Measurements from ENCODE around the gene SMAP1.
"Not testable (repeated sequence)": the region's sequence is repeated elsewhere in the genome, so short reads cannot be mapped to it uniquely, and the experiment has no call there.

Gene SMAP1

DNA sequence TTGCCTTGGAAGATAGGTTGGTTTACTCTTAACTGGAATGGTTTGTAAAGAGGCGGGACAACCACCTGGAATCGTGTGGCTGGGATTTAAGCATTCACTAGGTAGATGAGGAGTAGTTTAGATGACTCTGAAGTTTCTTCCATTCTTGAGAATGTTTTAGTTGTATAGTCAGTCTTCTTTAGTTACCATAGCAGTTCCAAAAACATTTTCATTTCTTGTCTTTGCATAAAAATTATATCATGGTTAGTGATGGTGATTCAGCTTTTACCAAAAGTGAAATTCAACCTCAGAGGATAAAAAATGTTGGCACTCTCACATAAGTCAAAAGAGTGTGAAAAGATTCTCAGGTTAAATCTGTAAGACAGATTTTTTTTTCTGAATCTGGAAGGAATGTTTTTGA is 70.3 kb downstream of the SMAP1 start:
- Mint-ChIP-seq H3K36me3 (peaks cover 70% of the 10 kb centered on the region), H3K9me3 (peaks cover 6% of the 10 kb centered on the region), H3K4me3 (no peak overlapping the region), H3K4me1 (peaks cover 5% of the 10 kb centered on the region), H3K27ac (no peak overlapping the region), H3K27me3 (no peaks in the 10 kb centered on the region)
- DNase-seq: no peak
- CTCF ChIA-PET: interaction anchor here (1.3 kb wide), 1 partner anchor 146 kb away, joined by 3 read pairs; no protein-coding TSS in a partner anchor

DNA sequence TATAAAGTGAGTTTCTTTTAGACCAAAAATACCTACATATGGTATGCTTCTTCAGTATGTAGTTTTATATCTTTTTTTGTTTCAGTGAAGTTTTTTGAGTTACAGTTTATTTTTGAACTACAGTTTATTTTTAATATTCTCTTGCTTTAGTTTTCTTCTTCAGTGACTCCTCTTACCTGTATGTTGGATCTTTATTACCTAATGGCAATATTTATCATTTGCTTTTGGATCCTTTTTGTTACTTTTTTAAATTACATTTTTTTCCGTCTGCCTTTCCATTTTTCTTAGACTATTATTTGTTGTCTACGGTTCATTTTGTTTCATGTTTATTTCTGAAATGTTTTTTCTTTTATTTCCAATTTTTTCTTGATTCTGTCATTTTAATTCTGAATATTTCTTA is 71.9 kb downstream of the SMAP1 start:
- CTCF ChIA-PET: no interaction called here
- Mint-ChIP-seq H3K27ac (no peak overlapping the region), H3K4me3 (no peak overlapping the region), H3K27me3 (no peaks in the 10 kb centered on the region), H3K9me3 (peaks cover 8% of the 10 kb centered on the region), H3K36me3 (peaks cover 66% of the 10 kb centered on the region), H3K4me1 (no peaks in the 10 kb centered on the region)
- DNase-seq: no peak

DNA sequence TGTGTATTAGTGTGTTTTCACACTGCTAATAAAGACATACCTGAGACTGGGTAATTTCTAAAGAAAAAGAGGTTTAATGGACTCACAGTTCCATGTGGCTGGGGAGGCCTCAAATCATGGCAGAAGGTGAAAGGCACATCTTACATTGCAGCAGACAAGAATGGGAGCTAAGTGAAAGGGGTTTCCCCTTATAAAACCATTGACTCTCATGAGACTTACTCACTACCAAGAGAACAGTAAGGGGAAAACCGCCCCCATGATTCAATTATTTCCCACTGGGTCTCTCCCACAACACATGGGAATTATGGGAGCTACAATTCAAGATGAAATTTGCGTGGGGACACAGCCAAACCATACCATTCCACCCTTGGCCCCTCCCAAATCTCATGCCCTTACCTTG is 73.1 kb downstream of the SMAP1 start:
- H3K27ac Mint-ChIP-seq, DNase-seq, H3K4me1 Mint-ChIP-seq, H3K9me3 Mint-ChIP-seq, CTCF ChIA-PET, H3K4me3 Mint-ChIP-seq, H3K27me3 Mint-ChIP-seq: not testable (repeated sequence)
- H3K36me3 Mint-ChIP-seq: peaks cover 63% of the 10 kb centered on the region

DNA sequence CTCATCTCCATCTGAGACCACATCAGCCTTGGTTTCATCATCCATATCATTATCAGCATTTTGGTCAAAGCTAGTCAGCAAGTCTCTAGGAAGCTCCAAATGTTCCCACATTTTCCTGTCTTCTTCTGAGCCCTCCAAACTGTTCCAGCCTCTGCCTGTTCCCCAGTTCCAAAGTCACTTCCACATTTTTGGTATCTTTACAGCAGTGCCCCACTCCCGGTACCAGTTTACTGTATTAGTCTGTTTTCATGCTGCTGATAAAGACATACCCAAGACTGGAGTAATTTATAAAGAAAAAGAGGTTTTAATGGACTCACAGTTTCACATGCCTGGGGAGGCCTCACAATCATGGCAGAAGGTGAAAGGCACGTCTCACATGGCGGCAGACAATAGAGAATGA is 74.8 kb downstream of the SMAP1 start:
- DNase-seq, CTCF ChIA-PET, H3K27me3 Mint-ChIP-seq, H3K9me3 Mint-ChIP-seq, H3K4me3 Mint-ChIP-seq, H3K4me1 Mint-ChIP-seq, H3K27ac Mint-ChIP-seq: not testable (repeated sequence)
- H3K36me3 Mint-ChIP-seq: peaks cover 63% of the 10 kb centered on the region

DNA sequence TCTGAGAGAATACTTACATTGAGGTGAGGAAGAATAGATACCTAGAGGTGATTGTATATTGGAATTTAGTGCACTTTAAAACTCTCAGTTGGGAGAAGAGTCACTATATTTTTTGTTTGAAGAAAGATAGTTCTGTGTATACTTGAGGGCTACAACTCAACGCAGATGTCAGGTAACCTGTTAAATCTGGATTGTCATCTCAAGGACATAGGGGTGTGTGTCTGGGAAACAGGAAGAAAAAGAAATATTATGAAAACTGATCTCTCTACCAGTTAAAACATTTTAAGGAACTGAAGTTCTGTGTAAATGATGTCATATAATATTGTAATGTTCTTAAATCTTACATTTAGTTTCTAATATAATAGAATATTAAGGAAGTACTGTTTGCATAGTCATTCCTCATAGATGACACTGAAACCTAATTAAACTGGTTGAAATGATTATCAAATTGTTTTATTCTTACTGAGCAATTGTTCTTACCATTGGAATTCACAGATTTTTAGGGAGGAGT is 86.2 kb downstream of the SMAP1 start:
- DNase-seq: no peak
- Mint-ChIP-seq H3K27ac (no peak overlapping the region), H3K9me3 (no peaks in the 10 kb centered on the region), H3K4me1 (no peaks in the 10 kb centered on the region), H3K27me3 (no peaks in the 10 kb centered on the region), H3K36me3 (peaks cover 25% of the 10 kb centered on the region), H3K4me3 (no peak overlapping the region)
- CTCF ChIA-PET: no interaction called here

DNA sequence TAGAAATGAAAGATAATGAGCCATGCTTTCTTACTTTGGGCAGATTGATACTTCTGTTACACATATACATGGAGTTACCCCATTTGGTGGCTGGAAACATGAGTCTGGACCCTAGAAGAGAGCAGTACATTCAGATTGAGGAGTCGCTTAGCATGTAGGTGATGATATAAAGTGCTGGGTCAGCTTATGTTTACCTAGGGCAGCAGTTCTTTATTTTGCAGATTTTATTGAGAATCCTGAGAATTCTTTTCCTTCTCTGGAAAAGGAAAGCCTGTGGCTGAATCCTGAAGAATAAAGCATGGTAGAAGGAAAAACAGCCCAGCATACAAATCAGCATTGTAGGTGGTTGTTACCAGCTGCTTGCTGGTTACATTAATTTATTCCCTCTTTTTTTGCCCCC is 91.2 kb downstream of the SMAP1 start:
- H3K4me3 Mint-ChIP-seq: no peak overlapping the region
- CTCF ChIA-PET: no interaction called here
- H3K9me3 Mint-ChIP-seq: no peaks in the 10 kb centered on the region
- no peaks in the 10 kb centered on the region for H3K4me1 Mint-ChIP-seq
- no peaks in the 10 kb centered on the region for H3K27me3 Mint-ChIP-seq
- no peak for DNase-seq
- H3K36me3 Mint-ChIP-seq: peaks cover 20% of the 10 kb centered on the region
- no peak overlapping the region for H3K27ac Mint-ChIP-seq

DNA sequence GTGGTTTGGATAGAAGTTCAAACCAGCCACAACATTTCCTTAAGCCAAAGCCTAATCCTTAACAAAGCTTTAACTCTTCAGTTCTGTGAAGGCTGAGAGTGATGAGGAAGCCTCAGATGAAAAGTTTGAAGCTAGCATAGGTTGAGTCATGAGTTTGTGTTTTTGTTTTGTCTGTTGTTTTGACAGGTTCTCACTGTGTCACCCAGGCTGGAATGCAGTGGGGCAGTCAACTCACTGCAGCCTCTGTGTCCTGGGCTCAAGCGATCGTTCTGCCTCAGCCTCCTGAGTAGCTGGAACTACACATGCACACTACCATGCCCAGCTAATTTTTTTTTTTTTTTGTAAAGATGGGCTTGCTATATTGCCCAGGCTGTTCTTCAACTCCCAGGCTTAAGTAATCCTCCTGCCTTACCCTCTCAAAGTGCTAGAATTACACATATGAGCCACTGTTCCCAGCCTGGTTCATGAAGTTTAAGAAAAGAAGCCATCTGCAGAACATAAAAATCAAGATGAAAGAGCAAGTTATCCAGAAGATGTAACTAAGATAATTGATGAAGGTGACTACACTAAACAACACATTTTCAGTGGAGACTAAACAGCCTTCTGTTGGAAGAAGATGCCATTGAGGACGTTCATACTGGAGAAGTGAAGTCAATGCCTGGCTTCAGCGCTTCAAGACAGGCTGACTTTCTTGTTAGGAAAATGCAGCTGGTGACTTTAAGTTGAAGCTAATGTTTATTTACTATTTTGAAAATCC is 96.2 kb downstream of the SMAP1 start:
- H3K4me3 Mint-ChIP-seq: no peak overlapping the region
- no peak for DNase-seq
- H3K36me3 Mint-ChIP-seq: peaks cover 30% of the 10 kb centered on the region
- H3K27ac Mint-ChIP-seq: no peak overlapping the region
- no peaks in the 10 kb centered on the region for H3K4me1 Mint-ChIP-seq
- CTCF ChIA-PET: no interaction called here
- no peaks in the 10 kb centered on the region for H3K27me3 Mint-ChIP-seq
- H3K9me3 Mint-ChIP-seq: peaks cover 7% of the 10 kb centered on the region

DNA sequence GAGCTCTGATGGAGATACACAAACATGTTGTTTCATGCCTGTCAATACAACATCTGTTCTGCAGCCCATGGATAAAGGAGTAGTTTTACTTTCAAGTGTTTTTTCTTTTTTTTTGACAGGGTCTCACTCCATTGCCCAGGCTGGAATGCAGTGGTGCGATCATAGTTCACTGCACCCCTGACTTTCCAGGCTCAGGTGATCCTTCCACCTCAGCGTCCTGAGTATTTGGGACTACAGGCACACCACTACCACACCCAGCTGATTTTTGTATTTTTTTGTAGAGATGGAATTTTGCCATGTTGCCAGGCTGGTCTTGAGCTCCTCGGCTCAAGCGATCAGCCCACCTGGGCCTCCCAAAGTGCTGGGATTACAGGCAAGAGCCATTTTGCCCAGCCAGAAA is 97.0 kb downstream of the SMAP1 start:
- peaks cover 31% of the 10 kb centered on the region for H3K36me3 Mint-ChIP-seq
- CTCF ChIA-PET: no interaction called here

DNA sequence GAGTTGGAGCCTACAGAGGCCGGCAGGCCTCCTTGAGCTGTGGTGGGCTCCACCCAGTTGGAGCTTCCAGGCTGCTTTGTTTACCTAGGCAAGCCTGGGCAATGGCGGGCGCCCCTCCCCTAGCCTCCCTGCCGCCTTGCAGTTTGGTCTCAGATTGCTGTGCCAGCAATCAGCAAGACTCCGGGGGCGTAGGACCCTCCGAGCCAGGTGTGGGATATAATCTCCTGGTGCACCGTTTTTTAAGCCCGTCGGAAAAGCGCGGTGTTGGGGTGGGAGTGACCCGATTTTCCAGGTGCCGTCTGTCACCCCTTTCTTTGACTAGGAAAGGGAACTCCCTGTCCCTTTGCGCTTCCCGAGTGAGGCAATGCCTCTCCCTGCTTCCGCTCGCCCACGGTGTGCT is 103.7 kb downstream of the SMAP1 start:
- H3K27me3 Mint-ChIP-seq, H3K4me1 Mint-ChIP-seq, H3K9me3 Mint-ChIP-seq, H3K4me3 Mint-ChIP-seq, H3K27ac Mint-ChIP-seq, DNase-seq, CTCF ChIA-PET: not testable (repeated sequence)
- peaks cover 35% of the 10 kb centered on the region for H3K36me3 Mint-ChIP-seq

More for the DNA sequence above, 97.0 kb downstream of the SMAP1 start:
- Mint-ChIP-seq H3K27ac (no peak overlapping the region), H3K27me3 (no peaks in the 10 kb centered on the region), H3K4me3 (no peak overlapping the region), H3K4me1 (no peaks in the 10 kb centered on the region), H3K9me3 (peaks cover 7% of the 10 kb centered on the region)
- DNase-seq: no peak

DNA sequence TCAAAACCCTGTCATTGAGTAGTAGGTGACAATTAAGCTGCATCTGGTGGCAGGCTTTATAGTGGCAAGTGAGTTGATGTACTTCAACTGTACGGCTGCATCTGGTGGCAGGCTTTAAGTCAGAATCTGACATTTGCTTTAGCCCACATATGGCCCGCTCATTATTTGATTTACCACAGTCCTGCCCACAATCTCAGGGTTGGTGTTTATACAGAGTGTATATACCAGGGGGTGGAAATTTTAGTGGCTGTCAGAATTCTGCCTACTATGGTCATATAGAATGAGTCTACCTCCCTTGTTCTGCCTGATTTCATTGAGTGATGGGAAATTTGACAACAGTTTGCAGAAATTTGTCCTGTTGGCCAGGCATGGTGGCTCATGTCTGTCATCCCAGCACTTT is 112.3 kb downstream of the SMAP1 start:
- no peak for DNase-seq
- H3K36me3 Mint-ChIP-seq: peaks cover 49% of the 10 kb centered on the region
- CTCF ChIA-PET: no interaction called here
- H3K4me3 Mint-ChIP-seq: no peak overlapping the region
- no peak overlapping the region for H3K27ac Mint-ChIP-seq
- H3K4me1 Mint-ChIP-seq: no peaks in the 10 kb centered on the region
- no peaks in the 10 kb centered on the region for H3K27me3 Mint-ChIP-seq
- peaks cover 29% of the 10 kb centered on the region for H3K9me3 Mint-ChIP-seq

DNA sequence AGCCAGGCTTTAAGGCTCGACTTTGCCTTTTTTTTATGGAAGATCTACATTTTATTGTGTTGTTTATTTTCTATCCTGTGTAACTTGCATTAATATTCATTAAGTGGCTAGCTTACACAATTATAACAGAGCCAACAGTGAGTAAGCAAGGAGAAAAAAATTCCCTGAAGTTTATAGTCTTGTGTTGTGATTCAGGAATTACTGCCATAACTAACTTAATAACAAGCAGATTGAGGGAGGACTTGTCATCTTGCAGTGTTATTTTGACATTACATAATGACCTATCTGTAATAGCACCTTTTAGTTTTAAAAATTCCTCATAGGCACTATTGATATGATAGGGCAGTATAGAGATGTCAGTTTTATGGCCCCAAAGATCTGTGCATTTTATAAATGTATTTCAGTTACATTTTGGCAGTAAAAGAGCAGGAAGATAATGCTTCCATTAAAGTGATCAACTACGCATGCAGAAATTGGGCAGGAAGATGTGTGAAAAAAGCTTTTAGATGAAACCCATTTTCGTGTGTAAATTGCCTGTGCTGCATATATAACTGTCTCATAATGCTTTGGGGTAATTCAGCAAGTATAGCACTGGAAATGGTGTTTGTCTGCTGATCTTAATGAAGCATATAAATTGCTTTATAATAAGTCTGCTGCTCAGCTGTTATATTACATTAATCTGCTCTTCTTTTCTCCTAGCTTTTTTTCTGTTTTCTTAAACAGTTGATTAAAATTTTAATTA is 123.0 kb downstream of the SMAP1 start:
- Mint-ChIP-seq H3K4me3 (no peak overlapping the region), H3K9me3 (peaks cover 13% of the 10 kb centered on the region), H3K27me3 (no peaks in the 10 kb centered on the region), H3K36me3 (peaks cover 18% of the 10 kb centered on the region), H3K27ac (no peak overlapping the region), H3K4me1 (no peaks in the 10 kb centered on the region)
- CTCF ChIA-PET: interaction anchor here (0.7 kb wide), 1 partner anchor 248 kb away, joined by 3 read pairs; no protein-coding TSS in a partner anchor
- DNase-seq: no peak

DNA sequence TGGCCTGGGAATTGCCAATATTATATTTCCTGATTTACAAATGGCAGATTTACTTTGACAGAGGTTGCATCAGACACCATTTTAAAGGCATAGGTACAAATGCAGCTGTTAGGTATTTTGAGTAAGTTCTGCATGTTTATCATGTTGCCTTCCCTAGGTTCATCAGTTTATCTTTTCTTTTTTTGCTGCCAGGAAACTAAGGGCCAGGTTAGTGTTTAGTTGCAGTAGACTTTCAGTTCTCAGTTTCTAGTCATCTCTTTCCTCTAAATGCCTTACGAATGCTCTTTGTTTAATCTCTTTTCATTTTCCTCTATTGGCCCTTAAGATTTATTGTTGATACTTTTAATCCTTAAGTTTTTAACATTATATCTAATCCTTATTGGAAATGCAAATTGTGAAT is 129.9 kb downstream of the SMAP1 start:
- H3K27me3 Mint-ChIP-seq: no peaks in the 10 kb centered on the region
- H3K4me3 Mint-ChIP-seq: no peak overlapping the region
- DNase-seq: no peak
- H3K4me1 Mint-ChIP-seq: peaks cover 21% of the 10 kb centered on the region
- H3K36me3 Mint-ChIP-seq: peaks cover 49% of the 10 kb centered on the region
- CTCF ChIA-PET: no interaction called here
- H3K9me3 Mint-ChIP-seq: peaks cover 14% of the 10 kb centered on the region
- H3K27ac Mint-ChIP-seq: no peak overlapping the region

DNA sequence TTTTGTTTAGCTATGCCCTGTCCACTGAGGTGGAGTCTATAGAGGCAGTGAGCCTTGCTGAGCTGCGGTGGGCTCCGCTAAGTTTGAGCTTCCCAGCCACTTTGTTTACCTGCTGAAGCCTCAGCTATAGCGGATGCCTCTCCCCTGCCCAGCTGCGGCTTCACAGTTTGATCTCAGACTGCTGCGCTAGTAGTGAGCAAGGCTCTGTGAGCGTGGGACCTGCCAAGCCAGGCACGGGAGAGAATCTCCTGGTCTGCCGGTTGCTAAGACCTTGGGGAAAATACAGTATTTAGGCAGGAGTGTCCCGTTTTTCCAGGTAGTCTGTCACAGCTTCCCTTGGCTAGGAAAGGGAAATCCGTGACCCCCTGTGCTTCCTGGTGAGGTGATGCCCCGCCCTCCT is 138.4 kb downstream of the SMAP1 start:
- no peak overlapping the region for H3K4me3 Mint-ChIP-seq
- H3K27me3 Mint-ChIP-seq: no peaks in the 10 kb centered on the region
- no peak overlapping the region for H3K27ac Mint-ChIP-seq
- CTCF ChIA-PET: no interaction called here
- H3K9me3 Mint-ChIP-seq: peaks cover 4% of the 10 kb centered on the region
- H3K4me1 Mint-ChIP-seq: peaks cover 7% of the 10 kb centered on the region
- H3K36me3 Mint-ChIP-seq: peaks cover 61% of the 10 kb centered on the region
- no peak for DNase-seq

DNA sequence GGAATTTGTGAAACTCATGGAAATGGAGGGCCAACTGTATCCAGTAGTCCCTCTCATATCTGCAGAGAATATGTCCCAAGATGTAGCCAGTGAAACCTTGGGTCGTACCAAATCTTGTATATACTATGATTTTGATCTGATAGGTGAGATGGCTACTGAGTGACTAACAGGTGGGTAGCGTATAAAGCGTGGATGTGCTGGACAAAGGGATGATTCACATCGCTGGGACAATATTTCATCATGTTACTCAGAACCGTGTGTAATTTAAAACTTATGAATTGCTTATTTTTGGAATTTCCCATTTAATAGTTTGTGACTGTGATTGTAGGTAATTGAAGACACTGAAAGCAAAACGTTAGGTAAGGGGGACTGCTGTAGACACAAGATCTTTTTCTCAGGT is 144.1 kb downstream of the SMAP1 start:
- H3K36me3 Mint-ChIP-seq: peaks cover 17% of the 10 kb centered on the region
- CTCF ChIA-PET: no interaction called here
- DNase-seq: no peak
- no peaks in the 10 kb centered on the region for H3K4me1 Mint-ChIP-seq
- H3K27ac Mint-ChIP-seq: no peak overlapping the region
- no peak overlapping the region for H3K4me3 Mint-ChIP-seq
- H3K27me3 Mint-ChIP-seq: no peaks in the 10 kb centered on the region
- H3K9me3 Mint-ChIP-seq: no peaks in the 10 kb centered on the region

DNA sequence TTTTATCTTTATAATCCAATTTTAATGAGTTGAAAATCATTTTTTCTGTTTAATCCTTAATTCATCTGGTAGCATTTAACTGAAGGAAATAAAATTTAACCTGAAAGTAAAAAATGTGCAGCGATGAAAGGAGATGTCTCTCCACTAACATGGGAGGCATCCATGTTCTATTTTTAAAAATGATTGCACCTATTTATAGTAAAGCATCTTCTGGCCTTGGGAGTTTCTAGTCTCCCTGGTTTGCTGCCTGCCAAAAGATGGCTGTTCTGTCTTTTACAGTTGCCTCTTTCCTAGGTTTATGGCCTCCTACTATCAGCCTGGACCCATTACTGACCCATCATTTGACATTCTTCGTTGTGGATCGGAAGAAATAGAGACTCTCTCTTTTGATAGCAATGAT is 146.2 kb downstream of the SMAP1 start:
- CTCF ChIA-PET: no interaction called here

More for the DNA sequence above, 146.2 kb downstream of the SMAP1 start:
- no peak overlapping the region for H3K27ac Mint-ChIP-seq
- no peak overlapping the region for H3K4me3 Mint-ChIP-seq
- H3K36me3 Mint-ChIP-seq: peaks cover 11% of the 10 kb centered on the region
- H3K27me3 Mint-ChIP-seq: no peaks in the 10 kb centered on the region
- H3K9me3 Mint-ChIP-seq: no peaks in the 10 kb centered on the region
- no peaks in the 10 kb centered on the region for H3K4me1 Mint-ChIP-seq
- DNase-seq: no peak
